Gastroesophageal sphincter (tissue), 3 donors: Measurements from ENCODE around the gene MRPL27.

ENCODE experiments used
- POLR2A ChIP-seq, 2 donors: fragments of 450-650 bp; IDR thresholded peaks; one replicate each; pipeline ENCODE4 v1.6.1; 2017; ENCODE audit warnings: antibody characterized with exemption in 2 of 2, mild to moderate bottlenecking in 2 of 2, moderate library complexity in 1 of 2
- POLR2AphosphoS5 ChIP-seq: sonication (generic); formaldehyde crosslinking; IDR thresholded peaks from one replicate; pipeline ENCODE4 v1.6.1; 2017; ENCODE audit warnings: antibody characterized with exemption
- TF ChIP-seq, protein P1 (sequence below), 4 experiments: fragments of 200-600 bp in 2 of 4; fragments of 450-650 bp in 2 of 4; sonication (generic) in 1 of 4; IDR thresholded peaks; one replicate each; pipeline ENCODE4 v1.5.1; 2017 to 2019; ENCODE audit warnings: antibody characterized with exemption in 4 of 4, mild to moderate bottlenecking in 2 of 4, moderate library complexity in 2 of 4

DNA sequence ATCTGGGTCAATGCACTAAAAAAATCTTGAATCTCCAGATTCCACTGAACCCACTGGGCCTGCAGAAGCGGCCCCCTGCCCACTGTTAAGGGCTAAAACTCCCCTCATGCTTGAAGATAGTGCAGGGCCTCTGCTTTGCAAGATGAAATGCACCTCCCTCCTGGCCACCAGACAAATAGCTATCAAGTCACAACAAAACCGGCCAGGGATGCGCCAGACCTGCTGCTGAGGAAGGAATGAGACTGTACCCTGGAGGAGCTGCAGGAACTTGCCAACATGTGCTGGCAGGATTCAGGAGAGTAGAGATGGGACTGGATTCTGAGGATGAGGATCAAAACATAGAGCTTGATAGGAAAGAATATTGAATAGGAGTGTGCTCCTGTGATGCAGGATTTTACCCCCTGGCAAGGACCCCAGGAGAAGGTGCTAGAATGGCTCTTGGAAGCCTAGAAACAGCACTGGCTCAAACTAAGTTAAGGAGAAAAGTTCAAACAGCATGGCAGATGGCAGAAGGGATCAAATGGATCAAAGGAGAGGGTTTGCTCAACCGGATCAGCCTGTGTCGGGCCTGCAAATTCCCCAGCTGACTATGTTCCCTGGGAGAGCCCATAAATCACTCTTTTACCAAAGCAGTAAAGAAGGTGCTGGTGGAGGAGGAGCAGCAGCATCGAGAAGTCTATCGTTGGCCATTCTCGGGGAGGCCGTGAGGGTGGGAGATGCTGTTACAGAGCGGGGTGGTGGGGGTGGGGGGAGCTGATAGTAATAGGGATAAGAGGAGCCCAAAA, 54.3 kb downstream of the MRPL27 start:
- TF ChIP-seq, protein P1, sequence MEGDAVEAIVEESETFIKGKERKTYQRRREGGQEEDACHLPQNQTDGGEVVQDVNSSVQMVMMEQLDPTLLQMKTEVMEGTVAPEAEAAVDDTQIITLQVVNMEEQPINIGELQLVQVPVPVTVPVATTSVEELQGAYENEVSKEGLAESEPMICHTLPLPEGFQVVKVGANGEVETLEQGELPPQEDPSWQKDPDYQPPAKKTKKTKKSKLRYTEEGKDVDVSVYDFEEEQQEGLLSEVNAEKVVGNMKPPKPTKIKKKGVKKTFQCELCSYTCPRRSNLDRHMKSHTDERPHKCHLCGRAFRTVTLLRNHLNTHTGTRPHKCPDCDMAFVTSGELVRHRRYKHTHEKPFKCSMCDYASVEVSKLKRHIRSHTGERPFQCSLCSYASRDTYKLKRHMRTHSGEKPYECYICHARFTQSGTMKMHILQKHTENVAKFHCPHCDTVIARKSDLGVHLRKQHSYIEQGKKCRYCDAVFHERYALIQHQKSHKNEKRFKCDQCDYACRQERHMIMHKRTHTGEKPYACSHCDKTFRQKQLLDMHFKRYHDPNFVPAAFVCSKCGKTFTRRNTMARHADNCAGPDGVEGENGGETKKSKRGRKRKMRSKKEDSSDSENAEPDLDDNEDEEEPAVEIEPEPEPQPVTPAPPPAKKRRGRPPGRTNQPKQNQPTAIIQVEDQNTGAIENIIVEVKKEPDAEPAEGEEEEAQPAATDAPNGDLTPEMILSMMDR (IDR thresholded peaks at IDR 0.05): no peak
- TF ChIP-seq POLR2A (IDR thresholded peaks at IDR 0.05): no peak
- TF ChIP-seq POLR2AphosphoS5: no peak
